HG03060 (cell line): ENCODE results near the gene BCL2.

Experiments
- ATAC-seq: cut with Tn5 transposase; IDR thresholded peaks from one replicate; pipeline ENCODE4 v1.9.1; 2021; ENCODE audit warnings: low read depth, moderate number of reproducible peaks; ENCODE audit not compliant: unreplicated experiment

Gene BCL2

DNA sequence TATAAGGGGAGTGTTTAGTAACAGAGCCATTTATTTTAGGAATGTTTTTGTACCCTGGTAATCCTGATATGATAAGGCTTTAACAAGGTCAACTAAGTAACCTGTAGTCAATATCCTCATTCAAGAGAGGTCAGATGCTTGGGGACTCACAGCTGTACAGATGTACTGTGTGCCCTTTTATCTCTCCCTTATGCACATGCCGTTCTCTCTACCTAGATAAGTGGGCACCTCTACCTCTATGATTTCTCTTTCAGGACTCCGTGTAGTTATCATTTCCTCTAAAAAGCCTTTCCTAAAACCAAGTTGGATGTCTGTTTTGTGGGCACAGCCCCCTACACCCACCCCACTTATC, 132.4 kb downstream of the BCL2 start:
- no peak for ATAC-seq

DNA sequence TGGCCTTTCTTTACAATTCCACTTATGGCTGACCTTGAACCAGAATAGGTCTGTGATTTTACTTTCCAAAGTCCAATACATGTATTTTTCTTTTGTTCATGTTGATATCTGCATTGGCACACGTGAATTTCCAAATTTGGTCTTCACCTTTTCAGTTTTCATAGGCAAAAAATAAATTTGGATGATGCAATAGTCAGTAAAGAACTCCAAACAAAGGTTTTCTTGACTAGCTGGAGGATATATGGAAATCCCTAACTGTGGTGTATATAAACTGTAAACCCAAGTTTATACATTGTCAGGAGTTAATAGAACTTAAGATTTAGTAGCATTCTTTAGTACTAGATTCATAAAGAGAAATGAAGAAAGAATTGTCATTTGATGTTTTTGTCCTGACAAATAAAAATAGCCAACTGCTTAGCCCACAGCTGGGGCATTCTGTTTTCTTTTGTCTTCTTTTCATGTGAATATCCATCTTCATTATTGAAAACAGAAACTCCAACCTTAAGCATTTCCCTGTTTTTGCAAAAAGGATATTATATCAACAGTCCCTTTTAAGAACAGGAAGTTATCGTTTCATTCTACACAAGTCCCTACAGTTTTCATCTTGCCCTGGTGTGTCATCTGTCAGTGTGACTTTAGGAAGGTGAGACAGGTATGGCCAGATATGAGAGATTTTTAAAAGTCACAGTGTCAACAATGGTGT, 132.9 kb downstream of the BCL2 start:
- ATAC-seq, result no peak

- ATAC-seq, result no peak
These were observed 133.6 kb downstream of the BCL2 start for GRCh38 chr18:63185984-63186383.

GRCh38 chr18:63183952-63184770, 135.4 kb downstream of the BCL2 start:
- no peak for ATAC-seq

DNA sequence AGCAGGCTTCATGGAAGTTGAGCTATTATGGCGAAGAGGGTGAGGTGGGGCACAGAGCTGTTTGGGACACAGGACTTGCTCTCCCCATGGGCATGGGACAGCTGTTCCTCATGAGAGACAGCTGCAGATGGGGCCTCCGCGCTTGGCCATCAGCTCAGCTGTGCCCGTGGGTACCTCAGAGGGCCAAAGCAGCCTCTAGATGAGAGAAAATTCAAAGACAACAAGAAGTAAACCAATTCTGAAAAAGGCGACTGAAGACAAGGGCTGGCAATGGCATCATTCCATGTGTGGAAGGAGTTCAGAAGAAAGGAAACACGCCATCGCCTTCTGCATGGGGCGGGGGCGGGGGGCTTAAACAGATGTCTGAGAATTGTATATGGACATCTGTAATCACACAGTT, 136.2 kb downstream of the BCL2 start:
- no peak for ATAC-seq

DNA sequence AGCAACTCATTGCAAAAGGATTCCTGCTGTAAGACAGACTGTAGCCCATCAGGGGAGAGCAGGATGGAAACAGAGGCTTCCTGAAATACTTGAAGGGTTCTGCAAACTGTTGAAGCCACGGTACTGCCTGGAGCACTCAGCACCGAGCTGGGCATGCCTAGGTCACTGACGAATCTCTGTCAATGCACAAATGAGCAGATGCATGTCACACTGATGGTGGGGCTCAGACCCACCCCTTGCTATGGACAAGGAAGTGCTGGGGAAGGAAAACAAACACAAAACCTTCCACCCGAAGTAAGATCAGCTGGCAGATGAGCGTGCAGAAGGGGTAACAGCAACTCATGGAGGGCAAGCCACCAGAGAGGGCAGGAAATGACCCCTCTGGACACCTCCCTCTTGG, 136.7 kb downstream of the BCL2 start:
- no peak for ATAC-seq

GRCh38 chr18:63182310-63182772, 137.2 kb downstream of the BCL2 start:
- ATAC-seq, result no peak

- no peak for ATAC-seq
These were observed 137.8 kb downstream of the BCL2 start for GRCh38 chr18:63181706-63182309.

- ATAC-seq, result peak; percentile 45
These were observed 138.6 kb downstream of the BCL2 start for GRCh38 chr18:63180971-63181376.

DNA sequence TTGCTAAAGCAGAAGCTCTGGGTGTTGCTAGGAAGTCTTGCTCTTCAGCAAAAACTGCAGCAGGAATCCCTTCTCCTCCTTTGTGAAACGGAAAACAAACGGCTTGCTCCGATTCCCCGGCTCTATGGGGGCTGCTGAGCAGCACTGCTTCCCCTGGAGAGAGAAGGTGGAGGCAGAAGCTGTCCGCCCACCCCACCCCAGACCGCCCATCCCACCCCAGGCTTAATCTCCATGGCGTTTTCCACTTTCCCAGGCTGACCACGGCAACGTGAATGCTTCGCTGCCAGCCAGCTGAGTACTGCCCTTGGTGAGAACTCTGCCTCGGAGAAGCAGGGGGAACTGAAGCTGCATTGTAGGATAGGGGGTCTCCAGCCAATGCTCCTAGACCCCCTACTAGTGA, 139.2 kb downstream of the BCL2 start:
- no peak for ATAC-seq

DNA sequence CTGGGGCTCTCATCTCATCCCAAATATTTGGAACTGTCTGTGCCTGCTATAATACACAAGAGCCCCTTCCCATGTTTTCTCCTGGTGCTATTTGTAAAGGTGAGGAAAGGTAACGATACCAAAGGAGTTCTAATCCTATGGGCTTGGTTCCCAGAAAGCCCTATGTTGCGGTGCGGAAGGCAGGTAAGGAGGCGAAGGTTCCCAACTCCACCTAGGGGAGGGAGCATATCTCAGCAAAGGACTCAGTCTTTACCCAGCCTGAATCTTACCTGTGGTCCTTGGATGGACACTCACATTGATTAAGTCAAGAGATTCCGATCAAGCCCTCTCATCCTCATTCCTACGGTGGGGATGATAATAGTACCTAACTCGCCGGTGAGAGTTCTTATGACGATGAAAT, 140.1 kb downstream of the BCL2 start:
- ATAC-seq, result no peak

GRCh38 chr18:63178971-63179370, 140.6 kb downstream of the BCL2 start:
- ATAC-seq, result no peak

GRCh38 chr18:63177919-63178821, 141.4 kb downstream of the BCL2 start:
- ATAC-seq, result no peak

GRCh38 chr18:63177259-63177658, 142.3 kb downstream of the BCL2 start:
- no peak for ATAC-seq

DNA sequence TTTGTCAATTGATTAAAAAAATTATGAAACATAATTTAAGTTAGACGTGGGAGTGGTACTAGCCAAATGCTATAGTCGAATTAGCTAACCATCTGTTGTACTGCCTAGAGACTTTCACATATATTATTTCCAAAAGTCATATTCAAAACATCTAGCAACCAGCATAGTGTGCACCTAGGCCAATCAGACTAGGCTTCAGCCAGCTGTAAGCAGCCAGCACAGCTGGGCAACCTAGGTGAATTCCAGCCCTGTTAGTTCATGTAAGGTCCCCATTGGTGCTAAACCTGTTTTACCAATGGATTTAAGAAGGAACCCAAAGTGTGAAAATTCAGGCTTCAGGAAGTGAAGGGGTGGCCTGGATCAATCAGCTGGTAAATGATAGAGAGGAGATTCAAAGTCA, 144.3 kb downstream of the BCL2 start:
- ATAC-seq, result no peak

DNA sequence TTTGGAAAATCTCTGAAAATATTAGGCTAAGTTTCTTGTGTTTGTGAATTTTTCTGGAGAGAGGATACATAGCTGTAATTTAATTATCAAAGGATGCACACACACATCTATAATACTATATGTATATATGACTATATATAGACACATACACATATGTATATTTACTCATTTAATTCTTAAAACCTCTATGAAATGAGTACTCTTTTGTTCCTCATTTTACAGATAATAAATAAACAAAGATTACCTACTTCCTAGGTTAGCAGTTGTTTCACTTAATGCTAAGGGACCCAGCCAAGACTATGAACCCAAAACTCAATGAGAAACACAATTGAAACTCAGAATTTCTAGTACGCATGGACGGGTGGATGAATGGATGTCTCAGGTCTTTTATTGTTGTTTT, 145.6 kb downstream of the BCL2 start:
- ATAC-seq, result no peak

GRCh38 chr18:63169853-63170252, 149.7 kb downstream of the BCL2 start:
- ATAC-seq, result no peak

GRCh38 chr18:63168287-63168686, 151.3 kb downstream of the BCL2 start:
- ATAC-seq, result no peak

DNA sequence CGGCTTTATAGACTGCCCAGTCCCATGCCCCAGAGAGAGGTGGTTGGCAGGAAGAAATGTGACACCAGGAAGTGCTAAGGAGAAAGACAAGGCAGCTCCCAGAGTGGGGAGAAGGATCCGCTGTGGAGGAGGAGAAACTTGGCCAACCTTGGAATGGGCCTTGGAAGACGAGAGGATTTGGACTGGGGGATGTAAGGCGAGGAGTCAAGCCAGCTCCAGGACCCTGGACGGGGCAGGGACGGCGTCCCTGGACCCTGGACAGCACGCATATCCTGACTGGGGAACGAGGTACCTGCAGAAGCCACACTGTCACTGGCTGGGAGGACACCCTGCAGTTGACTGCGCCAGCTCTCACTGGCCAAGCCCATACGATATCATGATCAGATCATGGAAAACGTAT, 153.4 kb downstream of the BCL2 start:
- ATAC-seq, result no peak

GRCh38 chr18:63164396-63164795, 155.2 kb downstream of the BCL2 start:
- ATAC-seq, result no peak
